ENCODE measurements around the gene KCTD5. TPM values are rescaled to one million over a fixed set of nuclear protein-coding genes. Genes with fewer than 3 reads are reported as not detected.
"Not testable (repeated sequence)": the region's sequence is repeated elsewhere in the genome, so short reads cannot be mapped to it uniquely, and the experiment has no call there.

Gene KCTD5
- total RNA-seq, 3 donors from 2014 or later, result 8.6 to 19.6 (median 18.4) TPM

DNA sequence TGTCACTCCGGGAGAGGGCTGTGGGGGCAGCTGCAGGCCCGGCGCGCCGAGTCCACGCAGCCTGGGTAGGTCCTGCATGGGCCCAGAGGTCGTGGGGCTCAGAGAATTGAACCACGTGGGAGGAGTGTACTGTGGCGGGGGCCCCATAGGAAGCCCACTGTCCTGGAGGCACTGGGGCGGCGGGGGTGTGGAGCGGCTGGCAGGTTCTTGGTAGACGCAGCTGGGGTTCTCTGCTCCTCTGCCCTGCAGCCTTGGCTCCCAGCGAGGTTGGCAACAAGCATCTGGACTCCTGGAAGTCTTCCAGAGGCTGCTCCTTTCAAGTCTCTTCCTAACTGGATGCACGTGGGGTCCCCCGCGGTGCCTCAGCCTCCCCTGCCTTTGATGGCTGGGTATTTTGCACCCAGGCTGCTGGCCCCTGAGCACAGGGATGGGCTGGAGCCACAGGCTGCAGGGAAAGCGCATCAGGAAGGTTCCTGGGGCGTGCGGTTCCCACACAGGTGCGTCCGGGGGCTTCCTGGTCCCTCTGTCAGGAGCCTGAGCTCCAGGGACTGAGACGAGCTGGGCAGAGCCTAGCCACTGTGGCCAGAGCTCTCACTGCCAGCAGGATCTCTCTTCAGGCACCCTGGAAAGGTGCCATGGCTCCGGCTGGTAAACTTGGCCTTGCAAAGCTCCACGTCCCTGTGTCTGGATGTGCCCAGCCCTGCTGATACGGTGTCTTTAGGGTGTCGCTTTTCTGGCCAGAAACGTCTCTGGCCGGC is 9.3 kb downstream of the KCTD5 start:
- Histone ChIP-seq H3K36me3 (no peaks in the 10 kb centered on the region), H3K27me3 (no peaks in the 10 kb centered on the region), H3K4me1 (peaks cover 4 to 8% of the 10 kb centered on the region in 2 donors), H3K4me3 (no peak overlapping the region), H3K27ac (no peak overlapping the region), H3K9me3 (no peaks in the 10 kb centered on the region)
- intact Hi-C loops (cut with DNase I; ENCODE audit: low total_unique reads), result no loop called here
- no peak for TF ChIP-seq POLR2A (IDR thresholded peaks at IDR 0.05)
- TF ChIP-seq, protein P1, sequence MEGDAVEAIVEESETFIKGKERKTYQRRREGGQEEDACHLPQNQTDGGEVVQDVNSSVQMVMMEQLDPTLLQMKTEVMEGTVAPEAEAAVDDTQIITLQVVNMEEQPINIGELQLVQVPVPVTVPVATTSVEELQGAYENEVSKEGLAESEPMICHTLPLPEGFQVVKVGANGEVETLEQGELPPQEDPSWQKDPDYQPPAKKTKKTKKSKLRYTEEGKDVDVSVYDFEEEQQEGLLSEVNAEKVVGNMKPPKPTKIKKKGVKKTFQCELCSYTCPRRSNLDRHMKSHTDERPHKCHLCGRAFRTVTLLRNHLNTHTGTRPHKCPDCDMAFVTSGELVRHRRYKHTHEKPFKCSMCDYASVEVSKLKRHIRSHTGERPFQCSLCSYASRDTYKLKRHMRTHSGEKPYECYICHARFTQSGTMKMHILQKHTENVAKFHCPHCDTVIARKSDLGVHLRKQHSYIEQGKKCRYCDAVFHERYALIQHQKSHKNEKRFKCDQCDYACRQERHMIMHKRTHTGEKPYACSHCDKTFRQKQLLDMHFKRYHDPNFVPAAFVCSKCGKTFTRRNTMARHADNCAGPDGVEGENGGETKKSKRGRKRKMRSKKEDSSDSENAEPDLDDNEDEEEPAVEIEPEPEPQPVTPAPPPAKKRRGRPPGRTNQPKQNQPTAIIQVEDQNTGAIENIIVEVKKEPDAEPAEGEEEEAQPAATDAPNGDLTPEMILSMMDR (IDR thresholded peaks at IDR 0.05), result no peak
- no peak for TF ChIP-seq POLR2AphosphoS5 (IDR thresholded peaks at IDR 0.05)
- no peak for DNase-seq (ENCODE audit: low spot score in 2 of 2)

DNA sequence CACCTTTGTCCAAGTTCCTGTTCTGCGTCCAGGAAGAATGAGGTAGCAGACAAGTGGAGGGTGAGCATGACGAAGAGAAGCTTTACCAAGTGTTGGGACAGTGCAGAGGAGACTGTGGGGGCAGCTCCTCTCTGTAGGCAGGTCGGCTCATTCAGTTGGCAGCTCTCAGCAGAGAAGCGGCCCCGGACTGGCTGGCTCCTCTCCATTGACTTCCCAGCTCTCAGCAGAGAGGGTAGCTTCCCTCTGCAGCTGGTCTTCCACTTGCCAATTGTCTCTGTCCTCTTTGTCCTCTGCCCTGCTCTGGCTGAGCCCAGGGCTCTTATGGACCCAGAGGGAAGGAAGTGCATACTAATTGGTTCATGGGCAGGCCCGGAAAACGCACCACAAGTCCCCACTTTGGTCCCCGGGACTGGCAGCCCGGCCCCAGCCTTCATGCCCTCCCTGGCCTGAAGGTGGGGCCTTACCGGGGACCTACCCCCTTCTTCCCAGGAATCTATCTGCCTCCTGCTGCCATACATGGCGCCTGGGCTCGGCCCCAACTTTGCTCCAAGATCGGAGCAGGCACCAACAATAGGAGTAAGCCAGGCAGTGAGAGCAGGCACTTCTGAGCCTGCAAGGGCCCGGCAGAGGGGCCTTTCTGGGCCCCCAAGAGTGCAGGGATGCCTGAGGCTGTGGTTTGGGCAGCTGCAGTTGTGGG is 10.1 kb downstream of the KCTD5 start:
- DNase-seq (ENCODE audit: low spot score in 2 of 2), result no peak
- Histone ChIP-seq H3K9me3 (no peaks in the 10 kb centered on the region), H3K4me3 (no peak overlapping the region), H3K27ac (no peak overlapping the region), H3K27me3 (no peaks in the 10 kb centered on the region), H3K4me1 (peaks cover 4 to 8% of the 10 kb centered on the region in 2 donors), H3K36me3 (no peaks in the 10 kb centered on the region)
- intact Hi-C loops (cut with DNase I; ENCODE audit: low total_unique reads), result no loop called here
- TF ChIP-seq, protein P1 (IDR thresholded peaks at IDR 0.05), result no peak
- TF ChIP-seq POLR2A (IDR thresholded peaks at IDR 0.05), result no peak
- no peak for TF ChIP-seq POLR2AphosphoS5 (IDR thresholded peaks at IDR 0.05)

DNA sequence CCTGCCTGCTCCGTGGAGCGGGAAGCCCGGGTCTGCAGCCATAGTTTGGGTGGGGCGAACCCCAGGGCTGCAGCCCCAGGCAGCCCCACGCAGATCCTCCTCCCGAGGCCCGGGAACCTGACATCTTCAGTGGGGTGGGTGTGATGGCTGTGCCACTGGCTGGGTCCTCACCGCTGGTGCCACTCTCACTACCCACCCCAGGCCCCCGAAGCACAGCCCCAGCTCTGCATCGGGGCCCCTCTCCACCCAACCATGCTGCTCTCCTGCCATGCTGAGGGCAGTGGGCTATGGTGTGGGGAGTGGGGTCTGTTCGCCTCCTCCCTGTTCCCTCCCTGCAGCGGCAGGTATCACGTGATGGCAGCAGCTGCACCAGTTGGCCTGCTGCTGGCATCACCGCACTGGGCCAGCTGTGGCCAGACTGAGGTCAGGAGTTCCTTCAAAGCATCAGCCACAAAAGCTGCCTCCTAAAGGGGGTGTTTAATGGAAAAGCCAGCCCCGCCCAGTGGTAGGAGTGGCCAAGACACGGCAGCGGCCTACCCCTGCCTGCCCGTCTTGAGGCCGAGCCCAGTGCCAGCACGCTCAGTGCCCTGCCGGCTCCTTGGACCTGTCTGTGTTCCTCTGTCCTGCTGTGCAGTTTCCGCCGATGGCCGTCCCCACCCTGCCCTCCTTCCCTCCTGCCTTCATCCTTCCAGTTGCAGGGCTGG is 10.8 kb downstream of the KCTD5 start:
- intact Hi-C loops (cut with DNase I; ENCODE audit: low total_unique reads), result no loop called here
- no peaks in the 10 kb centered on the region for H3K36me3 ChIP-seq
- peaks cover 4 to 8% of the 10 kb centered on the region in 2 donors for H3K4me1 ChIP-seq

DNA sequence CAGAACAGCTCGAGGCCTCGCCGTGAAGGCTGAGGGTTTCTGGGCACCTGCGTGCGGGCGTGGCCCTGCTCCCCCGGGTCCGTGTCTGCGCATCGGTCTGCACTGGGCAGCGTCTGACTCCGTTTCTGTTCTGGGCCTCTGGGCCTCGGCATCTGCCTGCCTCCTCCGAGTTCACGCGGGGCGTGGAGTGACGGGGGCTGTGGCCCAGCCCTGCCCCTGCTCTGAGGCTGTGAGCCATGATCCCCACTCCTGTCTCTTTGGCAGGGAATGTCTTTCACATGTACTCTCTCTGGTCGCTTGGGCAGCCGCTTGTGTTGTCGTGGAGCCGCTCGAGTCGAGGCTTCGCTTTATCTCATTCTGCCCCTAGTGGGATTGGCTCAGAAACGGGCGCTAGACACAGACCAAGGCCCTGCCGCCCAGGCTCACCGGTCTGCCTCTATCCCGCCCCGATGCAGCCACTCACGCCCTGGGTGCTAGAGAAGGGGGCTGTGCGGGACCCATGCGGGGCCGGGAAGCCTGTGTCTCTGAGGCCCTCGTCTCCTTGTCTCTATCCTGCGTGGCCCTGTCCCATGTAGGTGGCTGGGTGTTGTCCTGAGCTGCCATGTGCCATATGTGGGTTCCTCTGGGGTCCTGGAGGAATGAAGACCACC is 14.4 kb downstream of the KCTD5 start:
- intact Hi-C loops (cut with DNase I; ENCODE audit: low total_unique reads); DNase-seq (ENCODE audit: low spot score in 2 of 2); H3K27me3 ChIP-seq; H3K27ac ChIP-seq; H3K9me3 ChIP-seq; H3K4me3 ChIP-seq; H3K4me1 ChIP-seq: not testable (repeated sequence)
- peaks cover 11% of the 10 kb centered on the region for H3K36me3 ChIP-seq

More for the DNA sequence above, 10.8 kb downstream of the KCTD5 start:
- Histone ChIP-seq H3K27me3 (no peaks in the 10 kb centered on the region), H3K27ac (no peak overlapping the region), H3K9me3 (no peaks in the 10 kb centered on the region), H3K4me3 (no peak overlapping the region)
- TF ChIP-seq, protein P1 (IDR thresholded peaks at IDR 0.05), result no peak
- no peak for TF ChIP-seq POLR2A (IDR thresholded peaks at IDR 0.05)
- TF ChIP-seq POLR2AphosphoS5 (IDR thresholded peaks at IDR 0.05), result no peak
- DNase-seq (ENCODE audit: low spot score in 2 of 2), result no peak

DNA sequence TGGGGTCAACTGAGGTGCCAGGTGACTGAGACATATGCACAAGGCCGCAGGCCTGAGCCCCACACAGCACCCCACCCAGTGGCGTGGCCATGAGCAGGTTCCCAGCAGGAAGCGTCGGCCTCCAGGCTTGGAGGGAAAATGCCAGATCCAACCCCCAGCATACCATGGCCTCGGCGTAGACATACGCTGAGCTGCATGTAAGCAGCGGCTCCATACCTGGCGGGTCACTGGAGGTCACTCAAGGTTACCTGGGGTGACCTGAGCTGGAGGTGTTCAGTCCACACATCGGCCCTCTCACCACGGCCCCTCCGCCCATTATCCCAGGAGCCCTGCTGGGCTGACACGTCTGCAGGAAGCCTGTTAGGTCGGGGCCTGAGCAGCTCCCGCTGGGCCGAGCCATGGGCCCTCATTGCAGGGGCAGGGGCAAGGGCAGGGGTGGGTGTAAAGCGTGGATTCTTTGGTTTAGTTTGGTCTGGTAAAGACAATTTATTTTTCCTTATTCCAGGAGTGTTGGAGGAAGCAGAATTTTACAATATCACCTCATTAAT is 15.2 kb downstream of the KCTD5 start:
- Histone ChIP-seq H3K36me3 (peaks cover 15% of the 10 kb centered on the region), H3K4me3 (no peak overlapping the region), H3K9me3 (no peaks in the 10 kb centered on the region), H3K27ac (no peak overlapping the region), H3K4me1 (peaks cover 0 to 1% of the 10 kb centered on the region in 2 donors), H3K27me3 (no peaks in the 10 kb centered on the region)
- intact Hi-C loops (cut with DNase I; ENCODE audit: low total_unique reads), result no loop called here
- DNase-seq (ENCODE audit: low spot score in 2 of 2), result no peak
- TF ChIP-seq, protein P1 (IDR thresholded peaks at IDR 0.05), result no peak
- TF ChIP-seq POLR2AphosphoS5 (IDR thresholded peaks at IDR 0.05) (no peak), POLR2A (IDR thresholded peaks at IDR 0.05) (no peak)
